HS-5 (cell line): Measurements from ENCODE around the gene TFR2.

Experiments
- DNase-seq: peaks from one replicate; pipeline ENCODE4 v3.0.0-alpha.2; 2012; ENCODE audit warnings: low read depth

TFR2 gene

GRCh38 chr7:100572281-100572948, 68.9 kb downstream of the TFR2 start:
- no peak for DNase-seq

- DNase-seq, result no peak
Measured at GRCh38 chr7:100571829-100572116, 69.6 kb downstream of the TFR2 start.

- DNase-seq, result no peak
Measured at GRCh38 chr7:100570954-100571828, 70.2 kb downstream of the TFR2 start.
